Measurements from ENCODE around the gene MRPS27.

MRPS27 gene

DNA sequence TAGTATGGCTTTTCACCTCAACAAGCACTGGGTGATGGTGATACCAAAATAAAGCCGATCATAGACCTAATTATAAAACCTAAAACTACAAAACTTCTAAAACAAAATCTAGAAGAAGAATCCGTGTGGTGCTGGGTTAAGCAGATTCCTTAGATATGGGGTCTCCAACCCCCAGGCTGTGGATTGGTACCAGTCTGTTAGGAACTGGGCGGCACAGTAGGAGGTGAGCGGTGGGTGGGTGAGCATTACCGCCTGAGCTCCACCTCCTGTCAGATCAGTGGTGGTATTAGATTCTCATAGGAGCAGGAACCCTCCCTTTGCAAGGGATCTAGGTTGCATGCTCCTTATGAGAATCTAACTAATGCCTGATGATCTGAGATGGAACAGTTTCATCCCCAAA, 33.2 kb downstream of the MRPS27 start:
- no peak for DNase-seq

DNA sequence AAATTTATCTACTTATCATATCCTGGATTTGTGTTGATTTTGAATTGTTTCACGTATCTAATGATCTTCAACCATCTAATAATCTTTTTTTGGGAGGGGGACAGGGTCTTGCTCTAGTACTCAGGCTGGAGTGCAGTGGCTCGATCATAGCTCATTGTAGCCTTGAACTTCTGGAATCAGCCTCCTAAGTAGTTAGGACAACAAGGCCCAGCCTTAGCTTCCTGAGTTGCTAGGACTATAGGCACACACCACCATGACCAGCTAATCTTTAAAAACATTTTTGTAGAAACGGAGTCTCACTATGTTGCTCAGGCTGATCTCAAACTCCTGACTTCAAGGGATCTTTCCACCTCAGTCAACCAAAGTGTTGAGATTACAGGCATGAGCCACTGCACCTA, 34.6 kb downstream of the MRPS27 start:
- no peak for DNase-seq

DNA sequence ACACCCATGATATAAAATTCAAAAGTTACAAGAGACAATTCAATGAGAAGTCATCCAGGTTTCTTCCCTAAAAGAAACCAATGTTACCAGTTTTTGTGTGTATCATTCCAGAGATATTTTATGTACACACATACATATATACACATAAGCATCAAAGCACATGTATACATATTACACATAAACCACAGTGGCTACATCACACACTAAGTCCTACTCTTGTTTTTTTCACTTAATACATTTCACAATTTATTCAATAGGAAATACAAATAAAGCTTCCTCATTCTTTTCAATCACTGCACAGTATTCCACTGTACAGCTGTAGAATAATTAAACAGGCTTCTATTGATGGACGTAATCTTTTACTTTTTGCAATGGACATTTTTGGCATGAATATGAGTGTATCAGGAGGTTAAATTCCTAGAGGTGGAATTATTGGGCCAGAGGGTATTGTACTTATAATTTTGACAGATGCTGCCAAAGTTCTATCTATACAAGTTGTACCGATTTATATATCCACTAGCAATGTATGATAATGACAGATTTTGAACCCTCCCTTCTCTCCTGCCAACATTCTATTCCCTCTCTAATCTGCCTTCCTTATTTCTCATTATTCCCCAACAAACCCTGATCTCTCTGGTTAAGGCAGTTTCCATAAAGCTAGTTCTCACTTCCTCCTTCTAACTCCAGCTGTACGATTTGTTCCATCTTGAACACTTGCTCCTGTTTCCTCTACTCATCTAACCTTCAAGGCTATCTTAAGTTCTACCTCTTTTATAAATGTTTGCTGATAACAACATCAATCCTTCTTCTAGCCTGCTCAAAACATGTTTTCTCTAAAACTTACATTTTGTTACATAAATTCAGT, 35.2 kb downstream of the MRPS27 start:
- no peak for DNase-seq

DNA sequence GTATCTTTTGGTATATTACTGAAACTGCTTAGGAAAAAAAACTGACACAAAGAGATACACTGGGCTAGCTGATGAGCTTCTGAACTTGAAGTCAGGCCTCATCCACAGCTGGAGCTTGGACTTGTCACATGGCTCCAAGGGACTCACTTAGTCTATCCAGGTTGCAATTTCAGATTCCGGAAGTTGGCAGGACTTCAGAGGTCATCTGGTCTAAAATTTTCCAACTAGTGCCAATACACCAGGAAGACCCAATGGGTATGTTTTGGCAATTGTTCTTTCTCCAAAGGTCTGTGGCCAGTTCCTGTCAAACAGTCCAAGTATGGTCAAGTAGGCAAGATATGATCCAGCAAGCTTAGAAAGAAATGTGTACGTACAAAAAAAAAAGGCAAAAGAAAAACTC, 36.7 kb downstream of the MRPS27 start:
- DNase-seq: no peak

DNA sequence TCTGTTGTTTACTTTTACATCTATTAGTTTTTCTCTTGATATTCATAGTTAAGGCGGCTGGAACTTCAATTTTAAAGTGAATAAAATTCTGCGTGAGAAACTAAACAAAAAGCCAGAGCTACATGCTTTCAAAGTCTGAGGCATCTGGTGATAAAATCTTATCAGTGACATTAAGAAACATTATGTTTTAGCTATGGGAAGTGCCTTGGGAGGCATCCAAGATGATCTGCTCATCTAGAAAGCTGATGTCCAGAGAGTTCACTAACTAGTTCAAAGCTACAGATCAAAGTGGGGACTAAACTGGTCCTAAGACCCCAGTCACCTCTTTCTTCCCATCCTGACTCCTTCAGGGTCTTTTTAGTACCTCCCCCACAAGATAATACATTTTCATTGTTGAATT, 37.2 kb downstream of the MRPS27 start:
- DNase-seq: no peak

DNA sequence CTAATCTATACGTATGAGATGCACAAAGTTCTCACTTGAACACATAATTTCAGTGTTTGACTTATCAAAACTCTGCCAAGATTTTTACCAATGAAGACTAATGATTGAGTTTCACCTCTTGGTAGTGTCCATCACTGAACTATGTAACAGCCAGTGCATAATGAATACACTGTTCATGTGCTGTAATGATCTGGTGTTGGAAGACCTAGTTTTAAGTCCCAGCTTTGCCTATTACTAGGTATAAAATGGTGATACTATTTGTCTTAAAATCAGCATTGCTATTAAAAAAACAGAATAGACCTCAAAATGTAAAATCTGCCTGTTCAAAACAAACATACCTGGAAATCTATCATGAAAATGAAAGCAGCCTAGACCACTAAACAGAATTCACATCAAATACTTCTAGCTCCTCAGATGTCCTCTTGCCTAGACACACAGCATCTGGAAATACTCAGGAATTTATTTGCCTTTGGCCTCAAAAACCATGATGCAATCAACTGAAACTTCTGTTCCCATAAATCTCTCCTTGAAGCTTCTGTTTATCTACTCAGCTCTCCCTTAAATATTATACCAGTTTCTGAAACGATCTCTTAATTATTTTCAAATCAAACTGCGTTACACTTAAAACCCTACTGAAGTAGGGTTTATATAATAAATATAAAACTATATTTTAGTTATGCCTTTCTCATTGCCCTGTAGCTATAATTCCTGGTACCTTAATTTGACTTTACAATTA, 38.1 kb downstream of the MRPS27 start:
- no peak for DNase-seq

DNA sequence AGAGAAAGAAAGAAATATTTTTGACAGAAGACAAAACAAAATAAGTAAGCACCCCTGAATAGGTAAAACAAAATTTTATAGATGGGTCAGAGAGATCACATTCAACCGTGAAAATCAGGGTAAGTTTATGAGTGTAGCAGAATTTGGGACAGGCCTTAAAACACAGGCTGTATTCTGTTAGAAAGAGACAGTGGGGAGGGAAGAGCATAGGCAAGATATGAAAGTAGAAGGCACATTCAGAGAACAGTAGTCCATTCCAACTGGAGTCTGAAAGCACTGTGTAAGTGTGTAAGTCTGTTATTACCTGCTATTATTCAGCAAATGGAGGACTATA, 38.6 kb downstream of the MRPS27 start:
- DNase-seq: no peak

DNA sequence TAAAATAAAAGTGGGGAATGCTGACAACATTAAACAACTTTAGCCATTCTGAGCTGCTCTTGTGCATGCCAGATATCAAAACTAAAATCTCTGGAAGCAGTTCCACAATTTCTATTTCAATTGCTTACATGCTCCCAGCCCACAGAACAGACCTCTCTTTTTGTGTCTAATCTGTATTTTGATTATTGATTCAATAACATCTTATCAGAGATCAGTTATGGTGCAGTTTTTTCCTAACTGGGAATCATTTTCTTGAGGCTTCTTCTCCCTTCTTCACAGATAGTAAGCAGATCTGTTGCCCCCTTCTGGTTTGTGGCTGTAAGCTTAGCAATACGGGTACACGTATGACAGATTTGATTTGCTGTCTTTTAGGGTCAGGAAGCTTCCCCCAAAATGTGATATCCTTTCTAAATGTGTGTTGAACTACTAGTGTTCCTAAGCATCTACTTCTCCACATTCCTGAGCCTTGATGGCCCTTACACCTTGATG, 39.4 kb downstream of the MRPS27 start:
- DNase-seq: no peak

DNA sequence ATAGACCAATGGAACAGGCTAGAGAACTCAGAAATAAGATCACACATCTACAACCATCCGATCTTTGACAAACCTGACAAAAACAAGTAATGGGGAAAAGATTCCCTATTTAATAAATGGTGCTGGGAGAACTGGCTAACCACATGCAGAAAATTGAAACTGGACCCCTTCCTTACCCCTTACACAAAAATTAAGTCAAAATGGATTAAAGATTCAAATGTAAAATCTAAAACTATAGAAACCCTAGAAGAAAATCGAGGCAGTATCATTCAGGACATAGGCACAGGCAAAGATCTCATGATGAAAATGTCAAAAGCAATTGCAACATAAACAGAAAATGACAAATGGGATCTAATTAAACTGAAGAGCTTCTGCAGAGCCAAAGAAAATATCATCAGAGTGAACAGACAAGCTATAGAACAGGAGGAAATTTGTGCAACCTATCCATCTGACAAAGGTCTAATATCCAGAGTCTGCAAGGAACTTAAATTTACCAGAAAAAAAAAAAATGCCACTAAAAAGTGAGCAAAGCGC, 43.8 kb downstream of the MRPS27 start:
- DNase-seq: no peak

DNA sequence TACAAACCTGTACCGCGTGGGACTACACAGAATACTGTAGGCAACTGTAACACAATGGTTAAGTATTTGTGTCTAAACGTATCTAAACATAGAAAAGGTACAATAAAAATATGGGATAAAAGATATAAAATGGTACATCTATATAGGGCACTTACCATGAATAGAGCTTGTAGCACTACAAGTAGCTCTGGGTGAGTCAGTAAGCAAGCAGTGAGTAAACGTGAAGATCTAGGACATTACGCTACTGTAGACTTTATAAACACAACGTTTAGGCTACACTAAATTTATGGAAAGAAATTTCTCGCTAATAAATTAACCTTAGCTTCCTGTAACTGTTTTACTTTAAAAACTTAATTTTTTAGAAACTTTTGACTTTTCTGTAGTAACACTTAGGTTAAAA, 46.5 kb downstream of the MRPS27 start:
- no peak for DNase-seq

DNA sequence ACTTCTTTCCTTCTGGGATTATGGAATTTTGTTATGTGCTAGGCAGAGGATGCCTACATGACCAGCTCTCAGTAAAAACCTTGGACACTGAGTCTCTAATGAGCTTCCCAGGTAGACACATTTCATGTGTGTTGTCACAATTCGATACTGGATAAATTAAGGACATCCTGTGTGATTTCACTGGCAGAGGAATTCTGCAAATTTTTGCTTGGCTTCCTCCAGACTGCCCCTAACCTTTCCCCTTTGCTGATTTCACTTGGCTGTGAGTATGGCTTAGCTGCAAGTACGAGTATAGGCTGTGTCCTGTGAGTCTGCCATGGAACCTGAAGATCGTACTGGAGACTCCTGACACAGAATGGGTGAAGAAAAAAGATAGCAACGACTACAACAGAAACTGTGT, 47.6 kb downstream of the MRPS27 start:
- DNase-seq: no peak

DNA sequence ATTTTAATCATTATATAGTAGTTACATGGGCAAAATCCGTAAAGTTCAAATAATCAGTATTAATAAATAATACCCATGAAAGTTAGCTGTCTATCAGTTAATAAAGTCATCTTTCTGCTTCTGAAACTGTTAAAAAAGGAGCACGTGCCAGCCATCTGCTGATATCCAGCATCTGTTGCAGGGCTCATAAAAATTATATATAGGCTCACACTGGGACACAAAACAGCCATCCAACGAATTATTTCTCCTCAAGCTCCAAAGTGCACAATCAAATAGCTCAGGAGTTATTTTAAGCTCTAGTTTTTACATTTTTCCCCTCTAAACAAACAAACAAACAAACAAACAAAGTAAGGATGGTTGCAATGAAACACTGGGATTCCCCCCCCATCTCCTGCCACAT, 48.3 kb downstream of the MRPS27 start:
- no peak for DNase-seq

DNA sequence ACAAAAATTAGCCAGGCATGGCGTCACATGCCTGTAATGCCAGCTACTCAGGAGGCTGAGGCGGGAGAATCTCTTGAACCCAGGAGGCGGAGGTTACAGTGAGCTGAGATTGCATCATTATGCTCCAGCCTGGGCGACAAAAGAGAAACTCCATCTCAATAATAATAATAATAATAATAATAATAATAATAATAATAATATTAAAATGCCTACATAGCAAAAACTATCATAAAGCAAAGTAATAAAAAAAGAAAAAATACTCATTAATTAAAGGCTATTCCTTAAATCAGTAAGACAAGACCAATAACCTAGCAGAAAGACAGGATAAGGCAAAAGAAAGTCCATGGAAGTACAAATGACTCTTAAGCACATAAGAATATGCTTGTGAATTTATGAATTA, 50.0 kb downstream of the MRPS27 start:
- DNase-seq: no peak

DNA sequence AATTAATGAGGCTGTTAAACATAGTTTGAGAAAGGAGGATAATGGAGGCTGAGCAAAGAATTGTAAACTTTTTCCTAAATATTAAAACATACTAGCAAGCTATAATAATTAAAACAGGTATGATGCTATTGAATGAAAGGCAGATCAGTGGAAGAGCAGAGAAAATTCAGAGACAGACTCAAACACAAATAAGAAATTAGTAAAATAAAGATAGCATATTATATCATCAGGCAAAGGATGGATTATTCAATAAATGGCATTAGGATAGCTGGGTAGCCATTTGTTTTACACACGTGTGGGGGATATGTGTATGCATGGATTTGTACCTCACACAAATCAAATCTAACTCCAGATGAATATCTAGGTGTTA, 50.6 kb downstream of the MRPS27 start:
- DNase-seq: no peak

DNA sequence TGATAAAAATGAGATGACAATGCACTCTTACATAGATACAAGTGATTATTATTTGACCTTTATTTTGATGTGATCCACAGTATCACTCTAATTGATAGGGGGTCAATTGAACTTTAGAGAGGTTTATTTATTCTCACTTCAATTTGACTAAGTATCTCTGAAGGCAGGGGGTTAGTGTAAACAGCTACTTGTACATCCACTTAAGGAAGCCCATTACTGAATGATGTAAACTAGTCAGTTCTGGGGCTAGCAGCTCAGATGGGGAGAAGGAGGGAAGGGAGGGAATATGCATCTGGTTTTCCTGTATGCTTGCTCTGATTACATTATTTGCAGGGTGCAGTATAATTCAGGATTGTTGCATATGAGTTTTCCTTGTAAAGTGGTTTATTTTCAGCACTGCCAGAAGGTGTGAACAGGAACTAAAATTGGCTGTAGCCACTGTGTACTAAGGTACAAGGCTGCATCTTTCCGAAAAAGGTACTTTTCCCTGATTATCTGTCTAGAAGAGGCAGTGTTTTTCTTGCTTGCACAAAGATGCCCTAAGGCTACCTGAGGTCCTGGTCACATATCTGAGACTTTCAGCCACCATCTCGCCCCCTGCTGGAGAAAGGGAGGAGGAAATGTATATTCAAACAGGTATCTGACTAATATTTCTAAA, 51.2 kb downstream of the MRPS27 start:
- DNase-seq: peak; percentile 17

DNA sequence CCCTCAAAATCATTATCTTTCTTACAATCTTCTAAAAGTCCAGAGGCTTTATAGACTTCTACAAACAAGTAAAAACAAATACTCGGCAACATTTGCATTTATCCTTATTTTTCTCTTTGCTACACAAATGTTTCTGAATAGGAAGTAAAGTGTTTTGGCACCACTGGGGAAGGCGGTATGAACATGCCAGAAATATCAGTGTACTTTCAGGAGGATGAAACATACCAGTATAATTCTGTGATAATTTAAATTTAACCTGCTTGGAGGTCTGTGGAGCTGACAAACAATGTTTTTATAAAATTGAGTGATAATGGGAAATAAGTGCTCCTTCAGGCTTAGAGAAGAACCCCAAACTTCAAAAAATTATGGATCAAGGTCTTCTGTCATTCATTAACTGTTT, 51.8 kb downstream of the MRPS27 start:
- no peak for DNase-seq

DNA sequence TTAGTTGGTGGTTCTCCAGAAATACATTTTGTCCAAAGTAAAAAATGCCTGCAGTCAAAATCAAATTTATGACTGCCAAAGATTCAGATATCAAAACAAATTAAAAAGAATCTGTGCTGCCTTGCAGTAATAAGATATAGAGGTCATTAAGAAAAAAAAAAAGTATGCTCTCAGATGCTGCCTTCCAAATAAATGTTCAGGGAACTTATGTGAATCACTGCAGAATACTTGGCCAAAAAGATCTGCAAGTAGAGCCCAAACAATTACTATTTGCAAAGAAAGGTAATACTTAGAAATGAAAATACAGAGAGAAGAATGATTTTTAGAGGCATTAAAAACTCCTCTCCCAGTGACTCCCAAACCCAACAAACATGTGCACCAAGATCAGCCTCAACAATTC, 52.4 kb downstream of the MRPS27 start:
- DNase-seq: no peak

DNA sequence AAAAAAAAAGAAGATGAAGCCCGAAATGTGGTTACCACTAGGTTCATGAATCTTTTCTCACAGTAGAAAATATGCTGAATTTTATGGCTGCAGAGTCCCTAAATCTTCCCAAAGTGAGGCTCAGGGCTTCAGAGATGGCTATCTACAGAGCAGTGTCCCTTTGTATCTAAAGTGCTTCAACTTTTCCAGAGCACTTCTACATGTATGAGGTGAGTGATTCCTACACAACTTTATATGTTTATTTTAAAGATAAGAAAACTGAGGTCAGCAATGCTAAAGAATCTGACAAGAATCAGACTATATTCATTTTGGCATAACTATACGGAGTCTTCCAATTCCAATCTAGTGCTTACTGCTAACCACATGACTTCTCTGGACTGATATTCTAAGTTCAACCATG, 53.2 kb downstream of the MRPS27 start:
- no peak for DNase-seq

DNA sequence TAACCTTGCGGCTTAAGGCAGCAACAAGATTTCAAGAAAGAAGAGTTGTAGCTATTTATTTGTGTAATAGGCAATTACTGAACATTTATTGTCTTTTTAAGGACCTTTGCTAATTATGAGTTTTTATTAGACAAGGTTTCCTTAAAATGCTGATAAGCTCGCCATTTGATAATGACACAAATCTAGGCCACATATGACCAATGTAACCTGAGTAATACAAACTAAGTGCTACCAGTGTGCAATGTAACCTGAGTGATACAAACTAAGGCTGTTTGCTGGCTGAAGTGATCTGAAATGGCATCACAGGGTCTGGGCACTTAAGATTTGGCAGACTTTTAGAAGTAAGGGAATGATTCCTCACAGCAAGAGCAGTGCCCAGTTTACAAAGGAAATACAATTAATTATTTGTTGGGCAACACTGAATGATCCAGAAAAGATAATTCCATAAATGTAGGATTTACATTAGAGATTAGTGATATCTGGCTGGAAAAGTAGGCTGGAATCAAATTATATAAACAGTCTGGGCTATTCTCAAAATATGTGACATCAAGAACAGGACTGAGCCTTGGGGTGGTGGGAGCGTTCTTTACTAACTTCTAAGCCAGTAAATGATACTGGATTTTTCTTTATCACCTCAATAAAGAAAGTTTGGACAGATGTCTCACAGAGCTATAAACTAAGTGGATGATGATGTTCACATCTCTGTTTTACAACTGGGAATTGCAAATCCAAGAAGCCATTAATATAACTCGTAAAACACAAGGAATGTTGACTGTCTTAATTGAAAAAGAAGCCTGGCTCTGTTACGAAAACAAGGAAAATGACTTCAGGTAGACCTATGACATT, 54.8 kb downstream of the MRPS27 start:
- DNase-seq: no peak

DNA sequence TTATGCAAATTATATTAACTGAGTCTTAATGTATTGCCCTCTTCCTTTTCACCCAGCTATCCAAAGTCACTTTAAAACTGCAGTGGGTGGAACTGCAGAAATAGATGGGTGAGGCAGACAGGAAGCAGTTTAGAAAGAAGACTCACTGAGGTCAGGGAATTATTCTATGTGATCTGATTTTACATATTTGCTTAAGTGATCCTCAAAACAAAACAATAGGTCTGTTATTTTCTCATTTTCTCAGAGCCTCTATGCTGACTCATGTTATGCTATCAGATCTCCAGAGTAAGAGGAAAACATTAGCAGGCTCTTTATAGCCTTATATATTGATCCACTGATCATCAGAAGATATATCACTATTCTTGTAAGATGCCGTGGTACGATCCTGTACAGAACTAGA, 63.5 kb downstream of the MRPS27 start:
- DNase-seq: no peak

DNA sequence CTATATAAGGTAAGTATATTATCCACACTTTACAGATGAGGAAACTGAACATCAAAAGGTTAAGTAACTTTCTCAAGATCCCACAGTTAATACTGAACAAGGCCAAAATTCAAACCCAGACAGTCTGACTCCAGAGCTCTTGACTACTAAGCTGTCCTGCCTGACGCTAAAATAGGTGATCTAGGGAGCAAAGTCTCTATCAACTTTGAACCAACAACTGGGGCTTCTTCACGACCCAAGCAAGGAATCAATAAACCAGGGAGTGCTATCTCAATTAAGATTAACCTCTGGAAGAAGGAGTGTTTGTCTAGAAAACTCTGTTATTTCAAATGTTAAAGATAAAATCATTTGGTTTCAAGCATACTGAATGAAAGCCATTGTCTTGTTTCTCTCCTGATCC, 64.4 kb downstream of the MRPS27 start:
- DNase-seq: no peak

DNA sequence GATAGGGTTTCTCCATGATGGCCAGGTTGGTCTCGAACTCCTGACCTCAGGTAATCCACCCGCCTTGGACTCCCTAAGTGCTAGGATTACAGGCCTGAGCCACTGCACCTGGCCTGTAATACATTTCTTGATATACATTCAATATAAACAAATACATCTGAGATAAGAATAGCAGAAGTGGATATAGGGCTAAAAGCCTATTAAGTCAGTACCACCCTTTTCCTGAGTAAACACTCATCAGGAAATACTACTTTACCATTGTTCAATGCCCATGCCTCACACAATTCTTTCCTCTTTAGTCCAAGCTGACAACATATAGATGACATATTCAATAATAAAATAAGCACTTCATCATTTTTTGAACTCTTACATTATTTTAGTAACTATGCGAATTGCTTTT, 64.8 kb downstream of the MRPS27 start:
- no peak for DNase-seq
